Colonic mucosa (tissue), 4 donors: Measurements from ENCODE around the gene STRBP. TPM values are rescaled to one million over a fixed set of nuclear protein-coding genes. Genes with fewer than 3 reads are reported as not detected.

Experiments
- DNase-seq: peaks from one replicate; pipeline ENCODE4 v3.0.0-alpha.2; 2020
- H3K27ac ChIP-seq: fragments of 200-600 bp; one replicate; pipeline ENCODE4 v1.8.0; 2021
- H3K27me3 ChIP-seq: fragments of 200-600 bp; one replicate; pipeline ENCODE4 v1.8.0; 2021
- H3K36me3 ChIP-seq: fragments of 200-600 bp; one replicate; pipeline ENCODE4 v1.8.0; 2021
- H3K4me1 ChIP-seq: fragments of 200-600 bp; one replicate; pipeline ENCODE4 v1.8.0; 2021; ENCODE audit warnings: mild to moderate bottlenecking
- H3K4me3 ChIP-seq: fragments of 200-600 bp; one replicate; pipeline ENCODE4 v1.8.0; 2021
- H3K9ac ChIP-seq, 2 donors: one replicate each; pipeline ENCODE4 v1.7.0; 2013; ENCODE audit warnings: control low read depth in 2 of 2, low read depth in 2 of 2, low read length in 2 of 2
- H3K9me3 ChIP-seq: fragments of 200-600 bp; one replicate; pipeline ENCODE4 v1.8.0; 2021
- intact Hi-C: fragments of 100-400 bp; cut with DNase I; formaldehyde crosslinking; loops from one replicate; pipeline ENCODE4 v1.14.1; 2022
- total RNA-seq, 2 donors: library from RNA; stranded (reverse); fragmentation: NEBNext Ultra II Directional in 1 of 2; extraction: Animal tissue kit (Norgen Biotek cat#: 25700) in 1 of 2; gene quantifications; one replicate each; pipeline ENCODE4 v1.2.1, GENCODE V29; 2021
- TF ChIP-seq, protein P1 (sequence below): fragments of 200-600 bp; IDR thresholded peaks from one replicate; pipeline ENCODE4 v1.8.0; 2022; ENCODE audit warnings: antibody characterized with exemption, mild to moderate bottlenecking
- donor health status: healthy.
- donor health status: DM: no; HTN: no; CAD: no.
- donor health status: DM: no; HTN: no; CAD: no.

The STRBP gene
- total RNA-seq, 2 donors from 2014 or later: 37.5 to 53.5 TPM

DNA sequence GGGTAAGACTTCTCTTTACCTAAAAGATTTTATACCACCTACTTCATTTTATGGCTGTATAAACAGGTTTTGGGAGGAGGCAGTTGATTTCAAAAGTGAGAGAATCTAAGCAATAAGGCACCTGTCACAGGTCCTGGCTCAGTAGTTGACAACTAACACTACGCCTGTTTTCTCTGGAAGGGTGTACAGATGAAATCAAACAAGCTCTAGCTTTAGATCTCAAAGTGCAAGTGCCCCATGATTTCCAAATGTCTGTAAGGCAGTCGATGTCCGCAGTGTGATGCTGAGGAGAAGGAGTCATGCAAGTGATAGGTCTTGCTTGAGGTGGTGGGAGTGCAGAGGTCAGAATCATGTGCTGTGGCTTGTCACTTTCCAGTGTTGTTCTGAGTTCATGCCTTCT lies 168.8 kb downstream of the STRBP start:
- Histone ChIP-seq H3K36me3 (peaks cover 12% of the 10 kb centered on the region), H3K4me3 (no peak overlapping the region), H3K9ac (no peak overlapping the region), H3K27me3 (no peaks in the 10 kb centered on the region), H3K4me1 (no peaks in the 10 kb centered on the region), H3K9me3 (no peaks in the 10 kb centered on the region), H3K27ac (no peak overlapping the region)
- no peak for DNase-seq
- intact Hi-C loops: no loop called here
- TF ChIP-seq, protein P1, sequence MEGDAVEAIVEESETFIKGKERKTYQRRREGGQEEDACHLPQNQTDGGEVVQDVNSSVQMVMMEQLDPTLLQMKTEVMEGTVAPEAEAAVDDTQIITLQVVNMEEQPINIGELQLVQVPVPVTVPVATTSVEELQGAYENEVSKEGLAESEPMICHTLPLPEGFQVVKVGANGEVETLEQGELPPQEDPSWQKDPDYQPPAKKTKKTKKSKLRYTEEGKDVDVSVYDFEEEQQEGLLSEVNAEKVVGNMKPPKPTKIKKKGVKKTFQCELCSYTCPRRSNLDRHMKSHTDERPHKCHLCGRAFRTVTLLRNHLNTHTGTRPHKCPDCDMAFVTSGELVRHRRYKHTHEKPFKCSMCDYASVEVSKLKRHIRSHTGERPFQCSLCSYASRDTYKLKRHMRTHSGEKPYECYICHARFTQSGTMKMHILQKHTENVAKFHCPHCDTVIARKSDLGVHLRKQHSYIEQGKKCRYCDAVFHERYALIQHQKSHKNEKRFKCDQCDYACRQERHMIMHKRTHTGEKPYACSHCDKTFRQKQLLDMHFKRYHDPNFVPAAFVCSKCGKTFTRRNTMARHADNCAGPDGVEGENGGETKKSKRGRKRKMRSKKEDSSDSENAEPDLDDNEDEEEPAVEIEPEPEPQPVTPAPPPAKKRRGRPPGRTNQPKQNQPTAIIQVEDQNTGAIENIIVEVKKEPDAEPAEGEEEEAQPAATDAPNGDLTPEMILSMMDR: no peak

DNA sequence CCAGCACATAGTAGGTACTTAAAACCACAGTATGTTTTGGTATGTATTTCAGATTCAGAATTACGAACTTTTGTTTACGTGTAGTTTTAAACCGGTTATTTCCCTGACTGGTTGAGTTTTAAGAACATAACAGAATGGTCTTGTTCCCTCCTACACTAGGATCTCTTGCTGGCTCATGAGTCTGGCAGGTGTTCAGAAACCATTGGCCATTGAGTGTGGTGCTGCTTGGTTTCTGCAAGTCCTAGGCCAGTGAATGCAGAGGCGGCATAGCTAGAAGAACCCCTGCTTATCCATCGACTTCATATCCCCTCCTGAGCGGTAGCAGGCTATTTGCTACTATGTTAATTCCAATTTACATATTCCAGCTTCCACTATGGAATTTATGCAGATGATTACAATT lies 169.3 kb downstream of the STRBP start:
- intact Hi-C loops: no loop called here
- H3K4me1 ChIP-seq: no peaks in the 10 kb centered on the region

DNA sequence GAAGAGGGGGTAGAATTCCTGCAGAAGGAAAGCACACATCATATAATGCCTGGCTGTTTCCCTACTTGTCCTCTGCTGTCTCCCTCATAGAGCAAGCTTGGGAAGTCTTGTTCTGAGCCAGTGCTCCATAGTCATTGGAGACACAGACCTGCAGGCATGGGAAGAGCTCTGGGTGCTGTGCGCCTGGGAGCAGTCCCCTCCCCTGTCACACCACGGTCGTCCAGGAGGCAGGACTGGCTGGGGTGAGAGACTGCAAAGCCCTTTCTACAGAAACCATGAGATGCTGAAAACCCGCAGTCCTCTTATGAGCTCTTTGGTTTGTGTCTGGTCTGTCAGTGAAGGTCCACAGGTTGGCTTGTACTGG lies 170.3 kb downstream of the STRBP start:
- Histone ChIP-seq H3K9me3 (no peaks in the 10 kb centered on the region), H3K36me3 (peaks cover 12% of the 10 kb centered on the region), H3K4me3 (no peak overlapping the region), H3K9ac (no peak overlapping the region), H3K4me1 (no peaks in the 10 kb centered on the region), H3K27me3 (no peaks in the 10 kb centered on the region), H3K27ac (no peak overlapping the region)
- TF ChIP-seq, protein P1: no peak
- intact Hi-C loops: no loop called here
- DNase-seq: no peak

More for the DNA sequence above, 169.3 kb downstream of the STRBP start:
- no peak overlapping the region for H3K27ac ChIP-seq
- H3K9ac ChIP-seq: no peak overlapping the region
- peaks cover 12% of the 10 kb centered on the region for H3K36me3 ChIP-seq
- TF ChIP-seq, protein P1: no peak
- no peak overlapping the region for H3K4me3 ChIP-seq
- DNase-seq: no peak
- H3K27me3 ChIP-seq: no peaks in the 10 kb centered on the region
- no peaks in the 10 kb centered on the region for H3K9me3 ChIP-seq

DNA sequence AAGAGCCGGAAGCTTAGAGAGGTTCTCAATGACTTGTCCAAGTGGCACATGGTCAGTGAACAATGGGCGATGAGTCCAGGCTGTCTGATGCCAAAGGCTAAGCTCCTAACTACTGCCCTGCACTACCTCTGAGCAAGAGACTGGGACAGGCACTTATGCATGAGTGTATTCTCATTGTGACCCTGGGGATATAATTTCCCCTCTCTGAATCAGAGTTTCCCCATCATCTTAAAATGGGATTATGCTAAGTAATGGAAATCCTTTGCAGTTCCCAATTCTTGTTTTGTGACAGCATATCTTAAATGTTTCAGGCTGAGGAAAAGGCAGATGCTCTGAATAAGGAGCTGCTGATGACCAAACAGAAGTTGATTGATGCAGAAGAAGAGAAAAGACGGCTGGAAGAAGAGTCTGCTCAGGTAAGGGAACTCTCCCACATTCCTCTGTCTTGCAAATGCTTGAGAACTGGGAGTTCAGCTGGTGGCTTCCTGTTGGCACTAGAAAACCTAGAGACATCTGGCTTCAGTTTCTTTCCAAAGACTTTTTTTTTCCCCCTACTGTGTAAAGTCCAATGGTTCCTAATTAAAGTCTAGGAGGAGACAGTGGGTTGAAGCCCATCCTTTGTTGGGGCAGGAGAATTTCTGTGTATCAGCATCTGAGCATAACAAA lies 170.8 kb downstream of the STRBP start:
- H3K36me3 ChIP-seq: peaks cover 12% of the 10 kb centered on the region
- no peak overlapping the region for H3K4me3 ChIP-seq
- H3K4me1 ChIP-seq: no peaks in the 10 kb centered on the region
- TF ChIP-seq, protein P1: no peak
- H3K9ac ChIP-seq: no peak overlapping the region
- H3K27ac ChIP-seq: no peak overlapping the region
- intact Hi-C loops: no loop called here
- no peaks in the 10 kb centered on the region for H3K27me3 ChIP-seq
- H3K9me3 ChIP-seq: no peaks in the 10 kb centered on the region
- no peak for DNase-seq

DNA sequence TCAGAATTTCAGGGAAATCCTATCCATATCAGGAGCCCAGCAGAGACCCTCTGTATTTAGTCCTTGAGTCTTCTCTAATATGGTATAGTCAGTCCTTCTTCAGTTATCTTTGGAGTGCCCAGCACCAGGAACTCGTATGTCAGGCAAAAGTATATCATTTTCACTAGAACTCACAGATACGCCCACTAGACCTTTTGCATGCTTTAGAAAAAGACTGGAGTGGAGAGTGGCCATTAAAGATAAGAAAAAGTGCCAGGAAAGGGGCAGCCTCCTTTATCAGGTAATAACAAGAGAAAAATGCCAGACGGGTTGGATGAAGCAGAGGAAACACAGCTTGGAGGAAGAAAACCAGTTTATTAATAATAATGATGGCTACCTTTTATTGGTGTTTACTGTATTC lies 171.4 kb downstream of the STRBP start:
- Histone ChIP-seq H3K36me3 (peaks cover 12% of the 10 kb centered on the region), H3K9me3 (no peaks in the 10 kb centered on the region), H3K4me3 (no peak overlapping the region), H3K9ac (no peak overlapping the region), H3K27ac (no peak overlapping the region), H3K27me3 (no peaks in the 10 kb centered on the region), H3K4me1 (no peaks in the 10 kb centered on the region)
- TF ChIP-seq, protein P1: no peak
- intact Hi-C loops: no loop called here
- DNase-seq: no peak
